LNCAP (cell line): ENCODE results near the gene CALCA.

ENCODE experiments used
- CTCF ChIP-seq: fragments of 450-650 bp; IDR thresholded peaks from 2 replicates; pipeline ENCODE4 v1.5.1; 2017; ENCODE audit warnings: mild to moderate bottlenecking

CALCA gene, protein sequence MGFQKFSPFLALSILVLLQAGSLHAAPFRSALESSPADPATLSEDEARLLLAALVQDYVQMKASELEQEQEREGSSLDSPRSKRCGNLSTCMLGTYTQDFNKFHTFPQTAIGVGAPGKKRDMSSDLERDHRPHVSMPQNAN

GRCh38 chr11:14971865-14972580 is at the start of gene CALCA:
CALCA (minus strand) TSS chr11:14972351; CDS start chr11:14971192, 1,159 bp downstream.
- TF ChIP-seq CTCF, result no peak

DNA sequence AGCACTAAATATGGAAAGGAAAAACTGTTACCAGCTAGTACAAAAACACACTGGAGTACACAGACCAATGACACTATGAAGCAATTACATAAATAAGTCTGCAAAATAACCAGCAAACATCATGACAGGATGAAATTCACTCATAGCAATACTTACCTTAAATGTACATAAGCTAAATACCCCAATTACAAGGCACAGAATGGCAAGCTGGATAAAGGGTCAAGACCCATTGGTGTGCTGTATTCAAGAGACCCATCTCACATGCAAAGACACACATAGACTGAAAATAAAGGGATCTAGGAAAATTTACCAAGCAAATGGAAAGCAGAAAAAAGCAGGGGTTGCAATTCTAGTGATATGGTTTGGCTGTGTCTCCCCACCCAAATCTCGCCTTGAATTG is 44.0 kb upstream of the CALCA start:
- no peak for TF ChIP-seq CTCF

DNA sequence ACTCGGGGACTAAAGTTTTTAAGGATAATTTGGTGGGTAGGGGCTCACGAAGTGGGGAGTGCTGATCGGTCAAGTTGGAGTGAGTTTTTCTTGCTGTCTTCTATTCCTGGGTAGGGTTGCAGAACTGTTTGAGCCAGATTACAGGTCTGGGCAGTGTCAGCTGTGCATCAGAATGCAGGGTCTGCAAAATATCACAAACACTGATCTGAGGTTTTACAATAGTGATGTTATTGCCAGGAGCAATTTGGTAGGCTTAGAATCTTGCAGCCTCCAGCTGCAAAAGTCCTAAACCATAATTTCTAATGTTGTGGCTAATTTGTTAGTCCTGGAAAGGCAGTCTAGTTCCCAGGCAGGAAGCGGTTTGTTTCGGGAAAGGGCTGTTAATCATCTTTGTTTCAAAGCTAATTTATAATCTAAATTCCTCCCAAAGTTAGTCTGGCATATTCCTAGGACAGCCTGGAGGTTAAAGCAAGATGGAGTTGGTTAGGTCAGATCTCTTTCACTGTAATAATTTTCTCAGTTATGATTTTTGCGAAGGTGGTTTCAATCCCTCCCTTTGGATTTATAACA is 39.7 kb upstream of the CALCA start:
- TF ChIP-seq CTCF, result no peak

- no peak for TF ChIP-seq CTCF
Observed at GRCh38 chr11:15010865-15011264, 38.7 kb upstream of the CALCA start.

GRCh38 chr11:15006139-15006759 is 34.1 kb upstream of the CALCA start:
- peak; percentile 52; the same call in 1 of the 2 replicates for TF ChIP-seq CTCF

- no peak for TF ChIP-seq CTCF
Observed at GRCh38 chr11:14981507-14981906, 9.4 kb upstream of the CALCA start.

DNA sequence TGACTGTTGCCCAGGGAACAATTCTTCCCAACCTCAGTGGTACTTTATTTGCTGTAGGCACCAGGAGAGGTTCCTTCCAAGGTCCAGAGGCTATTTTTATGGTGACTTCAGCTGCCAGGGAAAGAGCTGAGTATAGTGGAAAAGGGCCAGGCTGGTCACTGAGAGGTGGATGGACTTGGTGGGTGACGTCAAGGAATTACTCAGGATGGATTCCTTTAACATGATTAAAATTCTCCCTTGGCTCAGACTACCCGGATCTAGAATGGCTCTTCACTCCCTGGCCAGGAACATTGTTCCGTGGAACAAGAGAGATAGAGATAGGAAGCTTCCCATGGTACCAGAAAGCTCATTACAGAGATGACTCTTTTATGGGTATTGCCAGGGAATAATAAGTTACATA is 8.7 kb upstream of the CALCA start:
- TF ChIP-seq CTCF, result no peak
